SW480 (cell line): ENCODE results near the gene CLIC2.
"Not testable (repeated sequence)": the region's sequence is repeated elsewhere in the genome, so short reads cannot be mapped to it uniquely, and the experiment has no call there.

Experiments
- DNase-seq: peaks from one replicate; pipeline ENCODE4 v3.0.0-alpha.2; 2016; ENCODE audit warnings: low spot score

CLIC2 gene

GRCh38 chrX:155334486-155335336 lies at the start of gene CLIC2:
Gene CLIC2, minus strand, starts transcription at chrX:155334614. Its CDS starts 187 bp downstream, at chrX:155334427.
- no peak for DNase-seq

GRCh38 chrX:155382529-155382967 lies 48.1 kb upstream of the CLIC2 start:
- not testable (repeated sequence) for DNase-seq

GRCh38 chrX:155381843-155382528 lies 47.6 kb upstream of the CLIC2 start, which contains the start of gene F8A2:
Gene F8A2, plus strand, starts transcription at chrX:155382095. Its CDS starts 20 bp downstream, at chrX:155382115.
- not testable (repeated sequence) for DNase-seq

GRCh38 chrX:155379802-155380201 lies 45.4 kb upstream of the CLIC2 start:
- not testable (repeated sequence) for DNase-seq

GRCh38 chrX:155373777-155374458 lies 39.5 kb upstream of the CLIC2 start:
- not testable (repeated sequence) for DNase-seq

DNA sequence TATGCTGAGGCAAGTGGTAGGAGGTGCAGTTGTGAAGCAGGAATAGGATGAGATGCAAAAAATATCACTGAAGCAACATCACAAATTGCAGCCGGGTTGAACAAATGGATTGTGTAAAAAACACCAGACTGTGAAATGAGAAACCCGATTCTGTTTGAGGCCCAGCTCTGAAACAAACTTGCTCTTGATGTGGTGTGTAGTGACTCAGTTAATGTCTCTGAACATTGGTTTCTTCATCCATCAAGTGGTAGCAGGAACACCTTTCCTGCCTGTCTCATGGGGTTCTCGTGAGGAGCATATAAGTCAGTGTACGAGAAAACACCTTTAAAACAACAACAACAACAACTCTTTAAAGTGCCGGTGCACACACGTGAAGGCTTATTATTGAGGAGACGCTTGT lies 29.3 kb upstream of the CLIC2 start:
- not testable (repeated sequence) for DNase-seq

- DNase-seq: not testable (repeated sequence)
Measured at GRCh38 chrX:155349448-155349847, 15.0 kb upstream of the CLIC2 start.

- DNase-seq: not testable (repeated sequence)
Measured at GRCh38 chrX:155345689-155346088, 11.3 kb upstream of the CLIC2 start.

DNA sequence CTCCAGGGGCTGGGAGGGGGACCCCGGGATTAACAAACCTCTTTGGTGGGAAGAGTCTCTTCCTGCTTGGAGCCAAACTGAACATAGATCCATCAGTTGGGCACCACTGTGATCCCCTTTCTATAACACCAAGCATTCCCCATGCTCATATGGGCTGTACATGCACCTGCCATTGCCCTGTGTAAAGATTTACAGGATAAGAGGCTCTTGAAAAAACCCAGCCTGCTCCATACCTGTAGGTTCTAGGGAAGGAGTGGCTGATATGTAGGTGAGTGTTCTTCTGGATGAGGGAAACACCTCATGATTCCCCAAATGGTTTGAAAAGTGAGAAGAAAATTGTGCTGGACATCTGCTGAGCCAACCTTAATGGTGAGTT lies 911 bp upstream of the CLIC2 start:
- DNase-seq: not testable (repeated sequence)

GRCh38 chrX:155333544-155334100 lies 792 bp downstream of the CLIC2 start:
- DNase-seq: no peak

- no peak for DNase-seq
Measured at GRCh38 chrX:155330992-155331391, 3.4 kb downstream of the CLIC2 start.

DNA sequence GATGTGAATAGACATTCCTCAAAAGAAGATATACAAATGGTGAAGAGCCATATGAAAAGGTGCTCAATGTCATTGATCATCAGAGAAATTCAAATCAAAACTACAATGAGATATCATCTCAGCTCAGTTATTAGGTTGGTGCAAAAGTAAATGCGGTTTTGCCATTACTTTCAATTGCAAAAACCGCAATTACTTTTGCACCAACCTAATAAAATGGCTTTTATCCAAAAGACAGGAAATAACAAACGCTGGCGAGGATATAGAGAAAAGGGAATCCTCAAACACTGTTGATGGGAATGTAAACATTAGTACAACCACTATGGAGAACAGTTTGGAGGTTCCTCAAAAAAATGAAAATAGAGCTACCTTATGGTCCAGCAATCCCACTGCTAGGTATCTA lies 5.1 kb downstream of the CLIC2 start:
- DNase-seq: no peak

DNA sequence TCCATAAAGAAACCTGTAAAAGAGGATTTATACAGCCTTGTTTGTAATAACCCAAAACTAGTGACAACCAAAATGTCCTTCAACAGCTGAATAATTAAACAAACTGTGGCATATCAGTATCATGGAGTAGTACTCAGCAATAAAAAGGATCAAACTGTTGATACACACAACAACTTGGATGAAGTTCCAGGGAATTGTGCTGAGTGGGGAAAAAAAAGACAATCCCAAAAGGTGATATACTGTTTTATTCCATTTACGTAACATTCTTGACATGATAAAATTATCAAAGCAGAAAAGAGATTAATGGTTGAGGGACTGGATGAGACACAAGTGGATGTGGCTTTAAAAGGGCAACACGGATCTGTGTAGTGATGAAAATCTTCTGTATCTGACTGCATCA lies 7.8 kb downstream of the CLIC2 start:
- no peak for DNase-seq

- DNase-seq: no peak
Measured at GRCh38 chrX:155314260-155314659, 20.2 kb downstream of the CLIC2 start.

DNA sequence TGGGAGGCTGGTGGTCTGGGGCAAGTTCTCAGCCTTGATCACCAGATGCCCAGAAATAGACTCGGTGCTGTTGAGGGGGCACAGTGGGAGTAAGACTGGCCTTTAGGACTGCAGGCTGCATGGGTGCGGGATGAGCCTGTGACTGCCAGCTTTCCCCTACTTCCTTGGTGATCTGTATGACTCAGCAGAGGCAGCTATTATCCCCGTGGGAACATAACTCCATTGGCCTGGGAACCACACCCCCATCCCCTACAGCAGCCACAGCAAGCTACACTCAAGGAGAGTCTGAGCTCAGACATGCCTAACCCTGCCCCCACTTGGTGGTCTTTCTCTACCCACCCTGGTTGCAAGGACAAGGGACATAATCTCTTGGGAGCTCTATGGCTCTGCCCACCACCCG lies 20.6 kb downstream of the CLIC2 start:
- DNase-seq: peak; percentile 21

DNA sequence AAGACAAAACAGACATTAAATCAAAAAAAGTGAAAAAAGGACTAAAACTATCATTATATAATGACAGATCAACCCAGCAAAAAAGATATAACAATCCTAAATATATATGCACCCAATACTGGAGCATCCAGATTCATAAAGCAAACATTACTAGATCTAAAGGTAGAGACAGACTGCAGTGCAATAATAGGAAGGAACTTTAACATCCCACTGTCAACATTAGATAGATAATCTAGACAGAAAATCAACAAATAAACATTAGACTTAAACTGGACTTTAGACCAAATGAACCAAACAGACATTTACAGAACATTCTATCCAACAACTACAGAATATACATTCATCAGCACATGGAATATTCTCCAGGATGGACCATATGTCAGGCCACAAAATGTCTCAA lies 40.6 kb downstream of the CLIC2 start:
- no peak for DNase-seq

DNA sequence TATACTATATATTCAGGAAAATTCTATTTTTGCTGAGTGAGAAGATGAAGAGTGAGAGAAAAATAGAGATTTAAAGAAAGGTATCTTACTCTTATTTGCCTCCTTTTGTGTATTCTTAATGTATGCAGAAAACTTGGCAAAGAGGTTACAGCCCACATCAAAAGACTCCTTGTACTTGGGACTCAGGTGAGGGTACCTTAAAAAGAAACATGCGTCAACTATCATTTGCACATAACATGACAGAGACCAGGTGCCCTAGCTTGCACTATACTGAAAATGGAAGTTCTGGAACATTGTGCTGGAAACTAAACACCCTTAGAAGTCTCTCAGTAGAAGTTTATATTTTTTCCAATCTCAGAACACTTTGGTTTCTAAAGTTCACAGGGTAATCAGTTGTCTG lies 54.5 kb downstream of the CLIC2 start:
- DNase-seq: no peak

DNA sequence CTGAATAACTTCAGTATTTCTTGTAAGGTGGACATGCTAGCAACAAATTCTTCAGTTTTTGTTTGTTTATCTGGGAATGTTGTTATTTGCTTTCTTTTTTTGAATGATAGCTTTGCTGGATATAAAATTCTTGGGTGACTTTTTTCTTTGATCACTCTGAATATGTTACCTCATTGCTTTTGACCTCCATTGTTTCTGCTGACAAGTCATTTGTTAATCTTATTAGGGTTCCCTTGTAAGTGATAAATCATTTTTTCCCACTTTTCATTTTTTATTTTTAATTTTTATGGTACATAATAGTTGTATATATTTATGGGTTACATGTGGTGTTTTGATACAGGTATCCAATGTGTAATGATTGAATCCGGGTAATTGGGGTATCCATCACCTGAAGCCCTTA lies 63.4 kb downstream of the CLIC2 start:
- no peak for DNase-seq

DNA sequence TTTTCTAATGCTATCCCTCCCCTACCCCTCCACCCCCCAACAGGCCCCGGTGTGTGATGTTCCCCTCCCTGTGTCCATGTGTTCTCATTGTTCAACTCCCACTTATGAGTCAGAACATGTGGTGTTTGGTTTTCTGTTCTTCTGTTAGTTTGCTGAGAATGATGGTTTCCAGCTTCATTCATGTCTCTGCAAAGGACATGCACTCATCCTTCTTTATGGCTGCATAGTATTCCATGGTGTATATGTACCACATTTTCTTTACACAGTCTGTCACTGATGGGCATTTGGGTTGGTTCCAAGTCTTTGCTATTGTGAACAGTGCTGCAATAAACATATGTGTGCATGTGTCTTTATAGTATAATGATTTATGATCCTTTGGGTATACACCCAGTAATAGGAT lies 66.4 kb downstream of the CLIC2 start:
- DNase-seq: not testable (repeated sequence)

DNA sequence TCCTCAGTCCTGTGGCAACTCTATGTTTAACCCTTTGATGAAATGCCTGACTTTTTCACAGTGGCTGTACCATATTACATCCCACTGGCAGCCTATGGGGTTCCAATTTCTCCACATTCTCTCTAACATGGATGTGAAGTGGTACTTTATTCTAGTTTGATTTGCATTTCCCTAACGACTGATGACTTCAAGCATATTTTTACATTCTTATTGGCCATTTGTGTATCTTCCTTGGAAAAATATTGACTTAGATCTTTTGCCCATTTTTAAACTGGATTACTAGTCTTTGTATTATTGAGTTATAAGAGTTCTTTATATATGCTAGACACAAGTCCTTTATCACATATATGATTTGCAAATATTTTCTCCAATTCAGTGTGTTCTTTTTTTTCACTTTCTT lies 68.0 kb downstream of the CLIC2 start:
- no peak for DNase-seq

DNA sequence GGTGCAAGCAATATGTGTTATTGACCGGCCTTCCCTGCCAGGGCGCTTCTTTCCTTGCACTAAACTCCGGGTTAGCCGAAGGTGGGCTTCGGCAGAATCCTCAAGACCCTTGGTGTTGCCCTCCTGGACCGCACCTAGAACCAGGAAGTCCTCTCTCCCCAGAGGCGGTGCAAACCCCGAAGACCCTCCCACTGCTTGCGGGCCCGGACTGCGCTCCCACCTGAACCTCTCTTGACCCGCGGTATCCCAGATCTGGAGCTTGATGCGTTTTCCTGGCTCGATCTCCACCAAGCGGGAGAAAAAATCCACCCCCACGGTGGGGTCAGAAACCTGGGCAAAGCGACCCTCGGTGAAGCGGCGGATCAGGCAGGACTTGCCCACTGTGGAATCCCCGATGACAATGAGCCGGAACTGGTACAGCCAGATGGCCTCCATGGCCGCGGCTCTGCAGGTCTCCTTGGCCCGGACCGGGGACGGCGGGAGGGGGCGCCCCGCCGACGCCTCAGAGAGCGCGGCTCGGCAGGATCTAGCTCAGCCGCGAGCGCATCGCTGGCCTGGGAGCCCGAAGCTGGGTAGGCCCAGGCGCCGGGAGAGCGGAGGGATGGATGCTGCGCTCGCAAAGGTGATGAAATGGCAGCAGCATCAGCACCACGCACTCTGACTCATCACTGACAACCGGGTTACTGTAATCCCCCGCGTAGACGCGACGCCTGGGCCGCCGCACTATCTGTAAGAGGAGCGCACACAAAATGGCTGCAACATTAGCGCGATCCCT lies 70.4 kb downstream of the CLIC2 start, which contains the start of gene RAB39B:
RAB39B (minus strand) TSS at position 638 of the 775 bp plus-strand sequence; CDS start at position 435, 203 bp downstream.
- DNase-seq: peak; percentile 86
